MM.1S (cell line): Measurements from ENCODE around the gene LUC7L.
"Not testable (repeated sequence)": the region's sequence is repeated elsewhere in the genome, so short reads cannot be mapped to it uniquely, and the experiment has no call there.

Source experiments
- DNase-seq: peaks from one replicate; pipeline ENCODE4 v3.0.0-alpha.2; 2015
- H2AFZ ChIP-seq: fragments of 300-600 bp; sonication (generic); 2 replicates; pipeline ENCODE4 v1.6.0; 2016; ENCODE audit warnings: antibody characterized with exemption, low read length
- H3F3A ChIP-seq: fragments of 300-600 bp; sonication (generic); 2 replicates; pipeline ENCODE4 v1.6.1; 2016; ENCODE audit warnings: mild to moderate bottlenecking, antibody characterized with exemption, low read length, moderate library complexity, mixed read lengths; ENCODE audit not compliant: insufficient read depth
- H3K27ac ChIP-seq: fragments of 300-600 bp; sonication (generic); 2 replicates; pipeline ENCODE4 v1.5.1; 2016; ENCODE audit warnings: mild to moderate bottlenecking, low read length
- H3K27me3 ChIP-seq: fragments of 300-600 bp; sonication (generic); replicated peaks from 2 replicates; pipeline ENCODE4 v1.6.0; 2016; ENCODE audit warnings: low read length; ENCODE audit not compliant: insufficient read depth
- H3K36me3 ChIP-seq: fragments of 300-600 bp; sonication (generic); replicated peaks from 2 replicates; pipeline ENCODE4 v1.6.1; 2016; ENCODE audit warnings: mild to moderate bottlenecking, low read length, mixed read lengths; ENCODE audit not compliant: insufficient read depth
- H3K4me1 ChIP-seq: fragments of 300-600 bp; sonication (generic); 2 replicates; pipeline ENCODE4 v1.6.1; 2016; ENCODE audit warnings: low read length, mixed read lengths
- H3K4me2 ChIP-seq: fragments of 300-600 bp; sonication (generic); 2 replicates; pipeline ENCODE4 v1.6.0; 2016; ENCODE audit warnings: low read depth, low read length
- H3K4me3 ChIP-seq: fragments of 300-600 bp; sonication (generic); 2 replicates; pipeline ENCODE4 v1.5.1; 2016; ENCODE audit warnings: low read length, mixed read lengths
- H3K79me2 ChIP-seq: fragments of 300-600 bp; sonication (generic); 2 replicates; pipeline ENCODE4 v1.6.1; 2016; ENCODE audit warnings: mixed run types, low read length, mixed read lengths
- H3K9ac ChIP-seq: fragments of 300-600 bp; sonication (generic); 2 replicates; pipeline ENCODE4 v1.6.1; 2016; ENCODE audit warnings: low read length, mixed read lengths
- H3K9me2 ChIP-seq: fragments of 300-600 bp; sonication (generic); replicated peaks from 2 replicates; pipeline ENCODE4 v1.6.1; 2016; ENCODE audit warnings: mild to moderate bottlenecking, low read length, mixed read lengths; ENCODE audit not compliant: insufficient read depth
- H3K9me3 ChIP-seq: fragments of 300-600 bp; sonication (generic); replicated peaks from 2 replicates; pipeline ENCODE4 v1.6.1; 2016; ENCODE audit warnings: mild to moderate bottlenecking, low read length, mixed read lengths; ENCODE audit not compliant: insufficient read depth
- H4K20me1 ChIP-seq: fragments of 300-600 bp; sonication (generic); 2 replicates; pipeline ENCODE4 v1.6.1; 2016; ENCODE audit warnings: mild to moderate bottlenecking, low read length, moderate library complexity, mixed read lengths; ENCODE audit not compliant: insufficient read depth
- CTCF ChIP-seq: fragments of 300-600 bp; sonication (generic); IDR thresholded peaks from 2 replicates; pipeline ENCODE4 v1.5.1; 2016; ENCODE audit warnings: antibody characterized with exemption, low read length, mixed read lengths
- EZH2 ChIP-seq: fragments of 300-600 bp; sonication (generic); optimal IDR thresholded peaks from 2 replicates; pipeline ENCODE3; 2017; ENCODE audit warnings: low read depth, mild to moderate bottlenecking, antibody characterized with exemption, low read length, mixed read lengths
- EZH2phosphoT487 ChIP-seq: fragments of 300-600 bp; sonication (generic); IDR thresholded peaks from 2 replicates; pipeline ENCODE4 v1.6.1; 2018; ENCODE audit warnings: antibody characterized with exemption, low read length

Gene LUC7L

GRCh38 chr16:268141-269053, 39.1 kb upstream of the LUC7L start:
- no peak overlapping the region for H3K4me2 ChIP-seq
- H4K20me1 ChIP-seq = no peaks in the 10 kb centered on the region
- no peaks in the 10 kb centered on the region for H3K4me1 ChIP-seq
- no peak for DNase-seq
- H2AFZ ChIP-seq = no peak overlapping the region
- no peaks in the 10 kb centered on the region for H3K9me2 ChIP-seq
- no peaks in the 10 kb centered on the region for H3K9me3 ChIP-seq
- no peak overlapping the region for H3K9ac ChIP-seq
- peaks cover 38% of the 10 kb centered on the region for H3K27me3 ChIP-seq
- no peaks in the 10 kb centered on the region for H3K36me3 ChIP-seq
- no peak overlapping the region for H3K4me3 ChIP-seq
- H3F3A ChIP-seq = no peaks in the 10 kb centered on the region
- no peaks in the 10 kb centered on the region for H3K79me2 ChIP-seq
- H3K27ac ChIP-seq = no peak overlapping the region
- no peak for TF ChIP-seq EZH2
- no peak for TF ChIP-seq CTCF
- TF ChIP-seq EZH2phosphoT487 = no peak

GRCh38 chr16:267562-267961, 38.3 kb upstream of the LUC7L start:
- not testable (repeated sequence) for H3K9ac ChIP-seq

GRCh38 chr16:266258-267164, 37.3 kb upstream of the LUC7L start:
- H3K9ac ChIP-seq = no peak overlapping the region
- DNase-seq = no peak
- H3K4me3 ChIP-seq = no peak overlapping the region
- no peaks in the 10 kb centered on the region for H4K20me1 ChIP-seq
- no peaks in the 10 kb centered on the region for H3K4me1 ChIP-seq
- peaks cover 21% of the 10 kb centered on the region for H3K27me3 ChIP-seq
- no peak overlapping the region for H3K27ac ChIP-seq
- no peak overlapping the region for H2AFZ ChIP-seq
- H3K36me3 ChIP-seq = no peaks in the 10 kb centered on the region
- no peaks in the 10 kb centered on the region for H3K79me2 ChIP-seq
- no peaks in the 10 kb centered on the region for H3K9me2 ChIP-seq
- no peak overlapping the region for H3K4me2 ChIP-seq
- H3K9me3 ChIP-seq = no peaks in the 10 kb centered on the region
- TF ChIP-seq CTCF (no peak), EZH2phosphoT487 (no peak), EZH2 (no peak)
- H3F3A ChIP-seq = no peaks in the 10 kb centered on the region

More at GRCh38 chr16:267562-267961, 38.3 kb upstream of the LUC7L start:
- not testable (repeated sequence) for H3K9me2 ChIP-seq, H3K4me1 ChIP-seq, DNase-seq, H3K4me3 ChIP-seq, H3K79me2 ChIP-seq, H3F3A ChIP-seq, H3K27ac ChIP-seq, H3K36me3 ChIP-seq, H2AFZ ChIP-seq, H3K4me2 ChIP-seq, H3K9me3 ChIP-seq, H4K20me1 ChIP-seq
- peaks cover 31% of the 10 kb centered on the region for H3K27me3 ChIP-seq
